Measurements from ENCODE around the gene PPP1R14C.

Gene PPP1R14C

GRCh38 chr6:150138638-150139037 is 4.2 kb upstream of the PPP1R14C start:
- DNase-seq (ENCODE audit: low read depth in 3 of 3, low spot score in 1 of 3): no peak

- no peak for DNase-seq (ENCODE audit: low read depth in 3 of 3, low spot score in 1 of 3)
Measured at GRCh38 chr6:150139533-150139932, 3.3 kb upstream of the PPP1R14C start.

- DNase-seq (ENCODE audit: low read depth in 3 of 3, low spot score in 1 of 3): no peak
Measured at GRCh38 chr6:150140236-150140969, 2.4 kb upstream of the PPP1R14C start.

GRCh38 chr6:150142097-150142669 is 661 bp upstream of the PPP1R14C start:
- DNase-seq (ENCODE audit: low read depth in 3 of 3, low spot score in 1 of 3): no peak

GRCh38 chr6:150143516-150144293 is 861 bp downstream of the PPP1R14C start:
- no peak for DNase-seq (ENCODE audit: low read depth in 3 of 3, low spot score in 1 of 3)

GRCh38 chr6:150144294-150144868 is 1.5 kb downstream of the PPP1R14C start:
- no peak for DNase-seq (ENCODE audit: low read depth in 3 of 3, low spot score in 1 of 3)

- DNase-seq (ENCODE audit: low read depth in 3 of 3, low spot score in 1 of 3): no peak
Measured at GRCh38 chr6:150145427-150145826, 2.6 kb downstream of the PPP1R14C start.

GRCh38 chr6:150145830-150146229 is 3.0 kb downstream of the PPP1R14C start:
- no peak for DNase-seq (ENCODE audit: low read depth in 3 of 3, low spot score in 1 of 3)

- DNase-seq (ENCODE audit: low read depth in 3 of 3, low spot score in 1 of 3): no peak
Measured at GRCh38 chr6:150146436-150146835, 3.6 kb downstream of the PPP1R14C start.

- no peak for DNase-seq (ENCODE audit: low read depth in 3 of 3, low spot score in 1 of 3)
Measured at GRCh38 chr6:150149146-150149545, 6.3 kb downstream of the PPP1R14C start.

- DNase-seq (ENCODE audit: low read depth in 3 of 3, low spot score in 1 of 3): no peak
Measured at GRCh38 chr6:150150458-150150820, 7.6 kb downstream of the PPP1R14C start.

- no peak for DNase-seq (ENCODE audit: low read depth in 3 of 3, low spot score in 1 of 3)
Measured at GRCh38 chr6:150150821-150151646, 8.2 kb downstream of the PPP1R14C start.

- DNase-seq (ENCODE audit: low read depth in 3 of 3, low spot score in 1 of 3): no peak
Measured at GRCh38 chr6:150152891-150153876, 10.3 kb downstream of the PPP1R14C start.

GRCh38 chr6:150153905-150154492 is 11.2 kb downstream of the PPP1R14C start:
- DNase-seq (ENCODE audit: low read depth in 3 of 3, low spot score in 1 of 3): no peak

- DNase-seq (ENCODE audit: low read depth in 3 of 3, low spot score in 1 of 3): no peak
Measured at GRCh38 chr6:150156460-150156859, 13.6 kb downstream of the PPP1R14C start.

GRCh38 chr6:150157081-150157480 is 14.2 kb downstream of the PPP1R14C start:
- DNase-seq (ENCODE audit: low read depth in 3 of 3, low spot score in 1 of 3): no peak

- no peak for DNase-seq (ENCODE audit: low read depth in 3 of 3, low spot score in 1 of 3)
Measured at GRCh38 chr6:150159757-150160156, 16.9 kb downstream of the PPP1R14C start.

GRCh38 chr6:150163970-150164369 is 21.1 kb downstream of the PPP1R14C start:
- no peak for DNase-seq (ENCODE audit: low read depth in 3 of 3, low spot score in 1 of 3)

- no peak for DNase-seq (ENCODE audit: low read depth in 3 of 3, low spot score in 1 of 3)
Measured at GRCh38 chr6:150165020-150165702, 22.3 kb downstream of the PPP1R14C start.

All from stimulated activated CD4-positive, alpha-beta T cell treated with anti-CD3 and anti-CD28 coated beads, TNF-alpha, amount 100 ng/mL, for 1 hour (primary cell).